Stomach (tissue), 9 donors: ENCODE data around the gene ZNF789. TPM values are rescaled to one million over a fixed set of nuclear protein-coding genes. Genes with fewer than 3 reads are reported as not detected.
"Not testable (repeated sequence)": the region's sequence is repeated elsewhere in the genome, so short reads cannot be mapped to it uniquely, and the experiment has no call there.

Experiments
- DNase-seq, 2 donors: peaks; one replicate each; pipeline versions ENCODE4 v3.0.0 to v3.0.0-alpha.2; 2013 to 2019
- H3K27ac ChIP-seq, 5 donors: fragments of 200-600 bp in 4 of 5; sonication (generic) in 4 of 5; one replicate each; pipeline ENCODE4 v1.5.1; 2013 to 2019; ENCODE audit warnings: mild to moderate bottlenecking in 1 of 5, moderate library complexity in 1 of 5
- H3K27me3 ChIP-seq, 3 donors: fragments of 200-600 bp; sonication (generic); one replicate each; pipeline ENCODE4 v1.5.1; 2017 to 2019; ENCODE audit warnings: mixed run types in 1 of 3
- H3K36me3 ChIP-seq, 4 donors: fragments of 200-600 bp; sonication (generic); 1 replicate in 3 of 4; 2 replicates in 1 of 4; pipeline ENCODE4 v1.5.1; 2016 to 2019
- H3K4me1 ChIP-seq, 4 donors: fragments of 200-600 bp; sonication (generic); one replicate each; pipeline ENCODE4 v1.5.1; 2016 to 2019
- H3K4me3 ChIP-seq, 4 donors: fragments of 200-600 bp; sonication (generic) in 3 of 4; one replicate each; pipeline ENCODE4 v1.5.1; 2016 to 2019; ENCODE audit warnings: mild to moderate bottlenecking in 1 of 4
- H3K9me3 ChIP-seq, 4 donors: fragments of 200-600 bp; sonication (generic); one replicate each; pipeline ENCODE4 v1.5.1; 2016 to 2019
- EP300 ChIP-seq: sonication (generic); formaldehyde crosslinking; IDR thresholded peaks from one replicate; pipeline ENCODE4 v1.6.1; 2017; ENCODE audit warnings: antibody characterized with exemption
- POLR2A ChIP-seq, 4 donors: fragments of 450-650 bp; IDR thresholded peaks; one replicate each; pipeline ENCODE4 v1.6.1; 2016; ENCODE audit warnings: antibody characterized with exemption in 4 of 4, control low read depth in 2 of 4, mild to moderate bottlenecking in 1 of 4, moderate library complexity in 1 of 4
- POLR2AphosphoS5 ChIP-seq, 3 donors: sonication (generic); formaldehyde crosslinking; IDR thresholded peaks; one replicate each; pipeline ENCODE4 v1.6.1; 2016; ENCODE audit warnings: antibody characterized with exemption in 3 of 3
- WGBS, 5 donors: extraction: QIAGEN DNeasy Blood & Tissue Kit in 3 of 5; methylation state at CpG; one replicate each; pipeline versions ENCODE4 v1.1.5 to v1.1.7; 2013 to 2018; 5-methylcytosine and 5-hydroxymethylcytosine counted together
- intact Hi-C: fragments of 100-400 bp; cut with DNase I; formaldehyde crosslinking; loops from one replicate; pipeline ENCODE4 v1.15.1; 2023; ENCODE audit warnings: low total_unique reads
- polyA plus RNA-seq, 3 donors: library from polyadenylated mRNA; stranded (reverse); fragments of 200-250 nt; gene quantifications; one replicate each; pipeline ENCODE4 v1.2.3, GENCODE V29; 2013
- total RNA-seq, 5 donors: library from RNA; depleted of rRNA; stranded (reverse); fragments of >200 nt; gene quantifications; one replicate each; pipeline versions ENCODE4 v1.1.0 to v1.2.3, GENCODE V29; 2014 to 2016
- TF ChIP-seq, protein P1 (sequence below), 7 experiments: fragments of 450-650 bp in 4 of 7; fragments of 200-600 bp in 3 of 7; sonication (generic) in 3 of 7; IDR thresholded peaks; one replicate each; pipeline ENCODE4 v1.5.1; 2016 to 2019; ENCODE audit warnings: antibody characterized with exemption in 7 of 7, control low read depth in 2 of 7, mild to moderate bottlenecking in 1 of 7
- donor health status: healthy with polysubstance abuse.
- donor health status: Bipolar disorder and iron deficiency.
- donor health status: healthy.

Gene ZNF789
- total and polyA plus RNA-seq, 8 donors = 6.6 to 55.6 (median 14.9) TPM

DNA sequence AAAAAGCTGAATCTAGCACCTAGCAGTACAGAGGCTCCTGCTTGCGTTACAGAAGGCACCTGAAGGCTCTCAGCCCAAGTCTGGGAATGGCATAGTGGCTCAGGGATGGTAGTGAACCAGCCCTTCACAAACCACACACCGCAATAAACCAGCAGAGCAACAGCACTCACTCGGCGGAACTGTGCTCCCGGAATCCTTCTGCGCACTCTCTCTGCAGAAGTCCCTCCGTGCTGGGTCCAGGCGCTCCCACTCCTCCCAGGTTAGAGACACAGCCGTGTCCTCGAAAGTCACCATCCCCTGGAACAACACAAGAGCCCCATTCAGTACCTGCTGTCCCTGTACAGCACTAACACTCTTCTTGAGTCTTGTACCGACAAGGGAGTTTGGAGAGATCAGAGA lies 25.9 kb downstream of the ZNF789 start:
- H3K9me3 ChIP-seq = peaks cover 8 to 29% (median 17%) of the 10 kb centered on the region in 4 donors
- no peaks in the 10 kb centered on the region for H3K27me3 ChIP-seq
- intact Hi-C loops = no loop called here
- H3K36me3 ChIP-seq = peaks cover 22 to 52% (median 49%) of the 10 kb centered on the region in 4 donors
- peaks cover 16 to 41% (median 32%) of the 10 kb centered on the region in 4 donors for H3K4me1 ChIP-seq
- 43 to 74% (median 55%) methylated on average over 11 of the region's 11 CpGs for WGBS, 5 donors
- no peak for DNase-seq
- H3K27ac ChIP-seq = peak overlapping the region in 4 of 5 donors; percentile 96 to 98 (median 98)
- TF ChIP-seq POLR2AphosphoS5 (IDR thresholded peaks at IDR 0.05) = no peak
- TF ChIP-seq, protein P1, sequence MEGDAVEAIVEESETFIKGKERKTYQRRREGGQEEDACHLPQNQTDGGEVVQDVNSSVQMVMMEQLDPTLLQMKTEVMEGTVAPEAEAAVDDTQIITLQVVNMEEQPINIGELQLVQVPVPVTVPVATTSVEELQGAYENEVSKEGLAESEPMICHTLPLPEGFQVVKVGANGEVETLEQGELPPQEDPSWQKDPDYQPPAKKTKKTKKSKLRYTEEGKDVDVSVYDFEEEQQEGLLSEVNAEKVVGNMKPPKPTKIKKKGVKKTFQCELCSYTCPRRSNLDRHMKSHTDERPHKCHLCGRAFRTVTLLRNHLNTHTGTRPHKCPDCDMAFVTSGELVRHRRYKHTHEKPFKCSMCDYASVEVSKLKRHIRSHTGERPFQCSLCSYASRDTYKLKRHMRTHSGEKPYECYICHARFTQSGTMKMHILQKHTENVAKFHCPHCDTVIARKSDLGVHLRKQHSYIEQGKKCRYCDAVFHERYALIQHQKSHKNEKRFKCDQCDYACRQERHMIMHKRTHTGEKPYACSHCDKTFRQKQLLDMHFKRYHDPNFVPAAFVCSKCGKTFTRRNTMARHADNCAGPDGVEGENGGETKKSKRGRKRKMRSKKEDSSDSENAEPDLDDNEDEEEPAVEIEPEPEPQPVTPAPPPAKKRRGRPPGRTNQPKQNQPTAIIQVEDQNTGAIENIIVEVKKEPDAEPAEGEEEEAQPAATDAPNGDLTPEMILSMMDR (IDR thresholded peaks at IDR 0.05) = no peak
- TF ChIP-seq POLR2A (IDR thresholded peaks at IDR 0.05) = no peak
- TF ChIP-seq EP300 = no peak
- peak overlapping the region; percentile 76 to 94 (median 87) for H3K4me3 ChIP-seq

DNA sequence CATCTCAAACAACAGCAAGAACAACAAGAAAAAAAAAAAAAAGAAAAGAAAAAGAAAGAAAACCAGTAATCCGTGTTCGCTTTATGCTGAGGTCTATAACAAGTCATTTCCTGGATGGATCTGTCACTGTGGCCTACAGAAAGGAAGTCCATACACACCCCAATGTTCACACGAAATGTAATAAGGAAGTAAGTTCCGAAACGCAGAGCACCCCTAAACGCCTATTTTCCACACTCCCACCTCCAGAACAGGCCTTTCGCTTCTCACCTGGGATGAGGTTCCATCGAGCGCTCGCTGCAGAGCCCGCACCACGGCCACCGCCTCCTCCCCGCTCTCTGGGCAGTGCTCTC lies 26.7 kb downstream of the ZNF789 start:
- H3K27ac ChIP-seq = peak overlapping the region; percentile 94 to 98 (median 97)
- WGBS, 5 donors = 0 to 1% (median 0%) methylated on average over 12 to 14 of the region's 14 CpGs
- peaks cover 14 to 44% (median 41%) of the 10 kb centered on the region in 4 donors for H3K36me3 ChIP-seq
- DNase-seq = peak in 1 of 2 donors; percentile 55
- intact Hi-C loops = no loop called here
- peaks cover 0 to 21% (median 9%) of the 10 kb centered on the region in 4 donors for H3K9me3 ChIP-seq
- peak overlapping the region; percentile 76 to 94 (median 87) for H3K4me3 ChIP-seq
- TF ChIP-seq POLR2AphosphoS5 (IDR thresholded peaks at IDR 0.05) (no peak), EP300 (no peak), POLR2A (IDR thresholded peaks at IDR 0.05) (no peak)
- TF ChIP-seq, protein P1 (IDR thresholded peaks at IDR 0.05) = no peak
- H3K4me1 ChIP-seq = peaks cover 20 to 49% (median 37%) of the 10 kb centered on the region in 4 donors
- H3K27me3 ChIP-seq = no peaks in the 10 kb centered on the region

DNA sequence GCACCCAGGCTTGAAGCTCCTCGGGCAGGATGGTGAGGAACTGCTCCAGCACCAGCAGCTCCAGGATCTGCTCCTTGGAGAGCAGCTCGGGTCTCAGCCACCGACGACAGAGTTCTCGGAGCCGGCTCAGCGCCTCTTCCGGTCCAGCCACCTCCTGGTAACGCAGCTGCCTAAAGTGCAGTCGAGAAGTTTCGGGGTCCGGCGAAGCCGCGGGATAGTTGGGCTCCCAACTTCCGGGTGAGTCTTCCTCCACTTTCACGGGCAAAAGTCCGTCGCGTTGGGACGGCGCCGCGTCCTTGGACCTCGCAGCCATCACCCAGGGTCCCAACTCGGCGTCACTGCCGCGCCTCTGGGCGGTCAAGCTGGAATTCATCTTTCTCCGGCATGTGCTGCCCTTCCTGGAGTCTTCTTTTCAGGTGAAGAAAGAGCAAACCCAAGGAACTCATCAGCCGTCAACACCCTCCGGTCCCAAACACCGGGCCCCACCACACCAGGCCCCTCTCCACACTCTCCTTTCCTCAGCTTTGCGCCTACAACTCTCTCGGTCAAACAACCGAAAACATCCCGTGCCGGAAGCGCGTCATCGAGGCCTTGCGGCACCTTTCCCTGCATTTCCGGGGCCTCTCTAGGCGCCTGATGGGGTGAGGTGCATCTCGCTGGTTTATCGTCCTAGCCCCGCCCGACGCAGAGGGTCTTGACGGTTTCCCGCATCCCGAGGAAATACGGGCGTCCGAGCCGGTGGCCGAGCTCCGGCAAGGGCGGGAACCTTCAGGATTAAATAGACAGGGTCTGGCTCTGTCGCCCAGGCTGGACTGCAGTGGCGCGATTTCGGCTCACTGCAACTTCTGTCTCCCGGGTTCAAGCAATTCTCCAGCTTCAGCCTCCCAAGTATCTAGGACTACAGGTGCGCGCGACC lies 27.3 kb downstream of the ZNF789 start, which contains the start of gene ZNF394:
Gene ZNF394, minus strand, starts transcription at position 561 of the 916 bp plus-strand sequence. Its CDS starts 188 bp downstream, at position 373.
- H3K27ac ChIP-seq = peak within 1 kb of the TSS; percentile 94 to 98 (median 97)
- intact Hi-C loops = loop anchor here (10.0 kb wide), 1 partner anchor 55 kb away; the partner anchor contains the start of genes FAM200A and ZNF655
- WGBS, 5 donors = 0 to 1% (median 0%) methylated on average over 48 to 68 of the region's 68 CpGs
- peaks cover 0 to 15% (median 3%) of the 10 kb centered on the region in 4 donors for H3K9me3 ChIP-seq
- peak within 1 kb of the TSS; percentile 76 to 94 (median 87) for H3K4me3 ChIP-seq
- DNase-seq = peak; percentile 90 to 97
- no peaks in the 10 kb centered on the region for H3K27me3 ChIP-seq
- peaks cover 20 to 49% (median 37%) of the 10 kb centered on the region in 4 donors for H3K4me1 ChIP-seq
- peaks cover 13 to 37% (median 35%) of the 10 kb centered on the region in 4 donors for H3K36me3 ChIP-seq
- TF ChIP-seq POLR2A (IDR thresholded peaks at IDR 0.05) = peak in 1 of 4 donors; percentile 53
- no peak for TF ChIP-seq EP300
- TF ChIP-seq, protein P1 (IDR thresholded peaks at IDR 0.05) = no peak
- peak; percentile 94 for TF ChIP-seq POLR2AphosphoS5 (IDR thresholded peaks at IDR 0.05)

DNA sequence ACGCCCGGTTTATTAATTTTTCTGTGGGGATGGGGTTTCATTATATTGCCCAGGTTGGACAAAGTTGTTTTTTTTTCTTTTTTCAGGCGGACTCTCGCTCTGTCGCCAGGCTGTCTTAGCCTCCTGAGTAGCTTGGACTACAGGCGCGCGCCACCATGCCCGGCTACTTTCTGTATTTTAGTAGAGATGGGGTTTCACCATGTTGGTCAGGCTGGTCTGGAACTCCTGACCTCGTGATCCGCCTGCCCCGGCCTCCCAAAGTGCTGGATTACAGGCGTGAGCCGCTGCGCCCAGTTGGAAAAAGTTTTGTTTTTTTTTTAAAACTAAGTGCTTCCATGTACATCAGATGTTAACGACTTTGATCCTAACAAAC lies 27.9 kb downstream of the ZNF789 start:
- H3K9me3 ChIP-seq = peaks cover 0 to 8% (median 0%) of the 10 kb centered on the region in 4 donors
- TF ChIP-seq POLR2AphosphoS5 (IDR thresholded peaks at IDR 0.05) (no peak), EP300 (no peak), POLR2A (IDR thresholded peaks at IDR 0.05) (no peak)
- TF ChIP-seq, protein P1 (IDR thresholded peaks at IDR 0.05) = no peak
- 42 to 50% (median 46%) methylated on average over 16 of the region's 16 CpGs for WGBS, 5 donors
- H3K27ac ChIP-seq = peak overlapping the region; percentile 94 to 98 (median 97)
- no peaks in the 10 kb centered on the region for H3K27me3 ChIP-seq
- H3K36me3 ChIP-seq = peaks cover 9 to 31% (median 28%) of the 10 kb centered on the region in 4 donors
- DNase-seq = no peak
- peak overlapping the region; percentile 76 to 94 (median 87) for H3K4me3 ChIP-seq
- intact Hi-C loops = loop anchor here (10.0 kb wide), 1 partner anchor 54 kb away; the partner anchor contains the start of genes FAM200A and ZNF655
- H3K4me1 ChIP-seq = peaks cover 20 to 52% (median 41%) of the 10 kb centered on the region in 4 donors

DNA sequence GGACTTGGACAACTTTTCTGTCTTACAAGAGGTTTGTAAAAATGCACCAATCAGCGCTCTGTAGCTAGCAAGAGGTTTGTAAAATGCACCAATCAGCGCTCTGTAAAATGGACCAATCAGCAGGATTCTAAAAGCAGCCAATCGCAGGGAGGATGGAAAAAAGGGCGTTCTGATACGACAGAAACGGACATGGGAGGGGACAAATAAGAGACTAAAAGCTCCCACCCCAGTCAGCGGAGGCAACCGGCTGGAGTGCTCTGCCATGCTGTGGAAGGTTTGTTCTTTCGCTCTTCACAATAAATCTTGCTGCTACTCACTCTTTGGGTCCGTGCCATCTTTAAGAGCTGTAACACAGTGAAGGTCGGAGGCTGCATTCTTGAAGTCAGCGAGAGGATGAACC lies 28.5 kb downstream of the ZNF789 start:
- H3K9me3 ChIP-seq, H3K27me3 ChIP-seq, DNase-seq: not testable (repeated sequence)
- Histone ChIP-seq H3K36me3 (peaks cover 4 to 25% (median 22%) of the 10 kb centered on the region in 4 donors), H3K27ac (peak overlapping the region in 2 of 5 donors; percentile 97 to 98), H3K4me3 (peak overlapping the region in 2 of 4 donors; percentile 83 to 91), H3K4me1 (peaks cover 25 to 56% (median 47%) of the 10 kb centered on the region in 4 donors)
- intact Hi-C loops = loop anchor here (10.0 kb wide), 1 partner anchor 54 kb away; the partner anchor contains the start of genes FAM200A and ZNF655
- WGBS, 5 donors = 91 to 97% (median 94%) methylated on average over 12 of the region's 12 CpGs
